A549 (cell line): ENCODE measurements around the gene SH3PXD2A. TPM values are rescaled to one million over a fixed set of nuclear protein-coding genes. Genes with fewer than 3 reads are reported as not detected.

Source experiments
- ATAC-seq, 2 experiments: fragments of 200-7000 bp in 1 of 2; fragments of >200 bp in 1 of 2; cut with Nextera tagmentation in 1 of 2; cut with Tn5 transposase in 1 of 2; 3 replicates each; pipeline versions ENCODE4 v1.8.0 to v1.9.1; 2018 to 2020; ENCODE audit warnings: mild to moderate bottlenecking in 1 of 2, moderate library complexity in 1 of 2
- CTCF ChIA-PET: fragments of 300-600 bp; sonication (Branson Sonifier 250); formaldehyde crosslinking; extraction: SDS; loops from one replicate; lab custom pipeline; 2021; ENCODE audit warnings: antibody characterized with exemption, inconsistent platforms; lab: Yijun Ruan, JAX
- POLR2A ChIA-PET: fragments of 350-600 bp; formaldehyde crosslinking; extraction: SDS; loops from one replicate; lab custom pipeline; 2021; ENCODE audit warnings: antibody characterized with exemption, inconsistent platforms; lab: Yijun Ruan, JAX
- DNase-seq, 2 experiments: peaks; one replicate each; pipeline versions ENCODE4 v3.0.0 to v3.0.0-alpha.2; 2011 to 2016; ENCODE audit warnings: low read depth in 1 of 2, low spot score in 1 of 2
- FAIRE-seq: peaks from 2 replicates; lab custom pipeline; 2011; peaks lifted over from hg19 to GRCh38; lab: Jason Lieb, UNC
- H3K27ac ChIP-seq, 2 experiments: fragments of >200 bp; sonication (Bioruptor Twin); formaldehyde crosslinking; 3 replicates each; pipeline ENCODE4 v1.5.1; 2016 to 2017
- H3K4me1 ChIP-seq: fragments of >200 bp; sonication (Bioruptor Twin); formaldehyde crosslinking; 3 replicates; pipeline ENCODE4 v1.6.1; 2016
- H3K4me2 ChIP-seq: fragments of >200 bp; sonication (Bioruptor Twin); formaldehyde crosslinking; 3 replicates; pipeline ENCODE4 v1.6.1; 2016
- H3K4me3 ChIP-seq: fragments of >200 bp; sonication (Bioruptor Twin); formaldehyde crosslinking; 3 replicates; pipeline ENCODE4 v1.5.1; 2016
- H3K9me3 ChIP-seq: fragments of >200 bp; sonication (Bioruptor Twin); formaldehyde crosslinking; 3 replicates; pipeline ENCODE4 v1.6.1; 2016
- ATOH8 ChIP-seq: fragments of 250-450 bp; sonication (Bioruptor Pico); IDR thresholded peaks from 2 replicates; pipeline ENCODE4 v1.5.0; 2020; ENCODE audit warnings: low read depth, mild to moderate bottlenecking, moderate library complexity
- BCL3 ChIP-seq: fragments of >200 bp; sonication (Bioruptor Twin); formaldehyde crosslinking; IDR thresholded peaks from 3 replicates; pipeline ENCODE4 v1.6.1; 2016
- BHLHE40 ChIP-seq: IDR thresholded peaks from 2 replicates; pipeline ENCODE4 v1.6.1; 2012; ENCODE audit warnings: low read depth, low read length, inconsistent platforms
- CBX8 ChIP-seq: fragments of 200-600 bp; sonication (generic); IDR thresholded peaks from 2 replicates; pipeline ENCODE4 v1.6.1; 2016
- EHF ChIP-seq: fragments of 250-450 bp; sonication (Bioruptor Pico); IDR thresholded peaks from 2 replicates; pipeline ENCODE4 v1.5.0; 2020; ENCODE audit warnings: mild to moderate bottlenecking
- FOSB ChIP-seq: fragments of 250-450 bp; sonication (Bioruptor Pico); IDR thresholded peaks from 2 replicates; pipeline ENCODE4 v1.5.0; 2020; ENCODE audit warnings: mild to moderate bottlenecking, moderate library complexity
- FOSL2 ChIP-seq, 2 experiments: fragments of 450-650 bp in 1 of 2; fragments of >200 bp in 1 of 2; sonication (Bioruptor Twin) in 1 of 2; formaldehyde crosslinking; IDR thresholded peaks; 2 replicates each; pipeline versions ENCODE4 v1.5.0 to v1.6.1; 2016 to 2020; ENCODE audit warnings: mild to moderate bottlenecking in 1 of 2, moderate library complexity in 1 of 2
- HDAC2 ChIP-seq: fragments of 200-600 bp; sonication (generic); IDR thresholded peaks from 2 replicates; pipeline ENCODE4 v1.6.1; 2016
- HOXB13 ChIP-seq: fragments of 250-450 bp; sonication (Bioruptor Pico); IDR thresholded peaks from 2 replicates; pipeline ENCODE4 v1.5.0; 2020; ENCODE audit warnings: low read depth, mild to moderate bottlenecking, moderate library complexity
- HOXB5 ChIP-seq: fragments of 250-450 bp; sonication (Bioruptor Pico); IDR thresholded peaks from 2 replicates; pipeline ENCODE4 v1.5.0; 2020; ENCODE audit warnings: mild to moderate bottlenecking, moderate library complexity
- MAZ ChIP-seq: fragments of 150-350 bp; IDR thresholded peaks from 2 replicates; pipeline ENCODE4 v1.6.1; 2014; ENCODE audit warnings: antibody characterized with exemption, low read depth, low read length, borderline replicate concordance
- NPAS2 ChIP-seq: fragments of 250-450 bp; sonication (Bioruptor Pico); IDR thresholded peaks from 2 replicates; pipeline ENCODE4 v1.8.0; 2022; ENCODE audit warnings: mild to moderate bottlenecking, moderate library complexity, borderline replicate concordance
- RCOR1 ChIP-seq: fragments of 150-350 bp; IDR thresholded peaks from 2 replicates; pipeline ENCODE4 v1.6.1; 2014; ENCODE audit warnings: antibody characterized with exemption, low read length, low read depth
- RFX5 ChIP-seq: fragments of 450-650 bp; IDR thresholded peaks from 2 replicates; pipeline ENCODE4 v1.7.1; 2014; ENCODE audit warnings: antibody characterized with exemption, mild to moderate bottlenecking, moderate library complexity
- RNF2 ChIP-seq: fragments of 200-600 bp; sonication (generic); IDR thresholded peaks from 2 replicates; pipeline ENCODE4 v1.6.1; 2016; ENCODE audit warnings: low read depth, mild to moderate bottlenecking, antibody characterized with exemption, moderate library complexity, borderline replicate concordance
- SREBF2 ChIP-seq: fragments of 450-650 bp; IDR thresholded peaks from 2 replicates; pipeline ENCODE4 v1.6.1; 2014; ENCODE audit warnings: mild to moderate bottlenecking, moderate library complexity
- ZSCAN20 ChIP-seq: fragments of 250-450 bp; sonication (Bioruptor Pico); IDR thresholded peaks from 2 replicates; pipeline ENCODE4 v1.8.0; 2022; ENCODE audit warnings: mild to moderate bottlenecking, moderate library complexity
- WGBS: methylation state at CpG from one replicate; pipeline ENCODE4 v1.1.6; 2017; ENCODE audit errors: missing lambda C conversion rate; 5-methylcytosine and 5-hydroxymethylcytosine counted together
- polyA plus RNA-seq, 4 experiments: library from polyadenylated mRNA; depleted of rRNA in 3 of 4; stranded (reverse); fragments of >200 nt; fragmentation: RNase III in 1 of 4; extraction: RNeasy Plus Mini Kit Qiagen cat#74134 plus additional on column Dnase treatment in 1 of 4; gene quantifications; 2 replicates in 3 of 4; 3 replicates in 1 of 4; pipeline ENCODE4 v1.2.3, GENCODE V29; 2011 to 2017
- TF ChIP-seq, protein P1 (sequence below): IDR thresholded peaks from 2 replicates; pipeline ENCODE4 v1.6.1; 2012
- TF ChIP-seq, protein P2 (sequence below): IDR thresholded peaks from 2 replicates; pipeline ENCODE4 v1.6.1; 2012
- TF ChIP-seq, protein P3 (sequence below): fragments of 450-650 bp; IDR thresholded peaks from 2 replicates; pipeline ENCODE4 v1.6.1; 2014; ENCODE audit warnings: antibody characterized with exemption

The SH3PXD2A gene
- polyA plus RNA-seq, 2 of the 4 experiments (the other 2 are of a cell fraction) = 2.4 to 3.9 TPM

GRCh38 chr10:103545771-103546281 lies 309.6 kb downstream of the SH3PXD2A start:
- 64% methylated on average over 4 of the region's 4 CpGs for WGBS
- ATAC-seq (no peak), DNase-seq (no peak), FAIRE-seq (no peak)
- Histone ChIP-seq H3K4me3 (no peak overlapping the region), H3K27ac (no peak overlapping the region), H3K9me3 (no peaks in the 10 kb centered on the region), H3K4me1 (0 out of 3 replicates have a peak, but pooled peaks cover 4% of the 10 kb centered on the region), H3K4me2 (no peak overlapping the region)
- POLR2A ChIA-PET = no interaction called here
- CTCF ChIA-PET = interaction anchor here (1.1 to 5.6 kb wide), 5 partner anchors 11 to 60 kb away, joined by 3 to 34 read pairs (median 7); no protein-coding TSS in a partner anchor
- TF ChIP-seq CBX8 (no peak), FOSL2 (IDR thresholded peaks at IDR 0.05) (no peak), FOSL2 (CRISPR knock-in tag; IDR thresholded peaks at IDR 0.05) (no peak), BHLHE40 (no peak), NPAS2 (no peak), HOXB13 (CRISPR knock-in tag) (no peak)
- TF ChIP-seq, protein P1, sequence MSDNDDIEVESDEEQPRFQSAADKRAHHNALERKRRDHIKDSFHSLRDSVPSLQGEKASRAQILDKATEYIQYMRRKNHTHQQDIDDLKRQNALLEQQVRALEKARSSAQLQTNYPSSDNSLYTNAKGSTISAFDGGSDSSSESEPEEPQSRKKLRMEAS = no peak

DNA sequence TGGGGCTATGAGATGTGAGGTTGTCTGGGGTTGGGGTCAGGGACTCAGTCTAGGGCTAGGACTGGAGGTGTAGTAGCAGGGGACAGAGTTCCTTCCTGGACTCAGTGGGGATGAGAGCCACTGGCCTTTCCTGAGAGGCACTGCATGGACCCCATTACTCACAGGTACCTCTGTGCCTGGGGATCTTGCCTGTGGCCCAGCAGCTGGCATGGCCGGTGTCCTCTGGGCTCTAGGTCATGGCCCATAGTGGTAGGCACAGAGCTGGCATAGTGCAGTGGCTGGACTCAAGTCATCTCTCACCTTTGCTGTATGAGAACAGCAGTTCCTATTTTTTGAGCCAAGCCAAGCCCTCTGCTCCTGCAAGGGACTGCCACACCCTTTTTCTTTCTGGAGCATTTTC lies 310.0 kb downstream of the SH3PXD2A start:
- no peak for ATAC-seq

More for the DNA sequence above, 310.0 kb downstream of the SH3PXD2A start:
- no peaks in the 10 kb centered on the region for H3K9me3 ChIP-seq
- TF ChIP-seq RNF2 (no peak), MAZ (no peak), ZSCAN20 (CRISPR knock-in tag) (no peak), RFX5 (no peak), HOXB5 (no peak), EHF (no peak), RCOR1 (no peak), CBX8 (no peak), FOSB (CRISPR knock-in tag) (no peak), ATOH8 (CRISPR knock-in tag) (no peak), SREBF2 (no peak), BCL3 (no peak), HDAC2 (no peak), BHLHE40 (no peak)
- TF ChIP-seq, protein P2, sequence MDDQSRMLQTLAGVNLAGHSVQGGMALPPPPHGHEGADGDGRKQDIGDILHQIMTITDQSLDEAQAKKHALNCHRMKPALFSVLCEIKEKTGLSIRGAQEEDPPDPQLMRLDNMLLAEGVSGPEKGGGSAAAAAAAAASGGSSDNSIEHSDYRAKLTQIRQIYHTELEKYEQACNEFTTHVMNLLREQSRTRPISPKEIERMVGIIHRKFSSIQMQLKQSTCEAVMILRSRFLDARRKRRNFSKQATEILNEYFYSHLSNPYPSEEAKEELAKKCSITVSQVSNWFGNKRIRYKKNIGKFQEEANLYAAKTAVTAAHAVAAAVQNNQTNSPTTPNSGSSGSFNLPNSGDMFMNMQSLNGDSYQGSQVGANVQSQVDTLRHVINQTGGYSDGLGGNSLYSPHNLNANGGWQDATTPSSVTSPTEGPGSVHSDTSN = no peak
- TF ChIP-seq, protein P3, sequence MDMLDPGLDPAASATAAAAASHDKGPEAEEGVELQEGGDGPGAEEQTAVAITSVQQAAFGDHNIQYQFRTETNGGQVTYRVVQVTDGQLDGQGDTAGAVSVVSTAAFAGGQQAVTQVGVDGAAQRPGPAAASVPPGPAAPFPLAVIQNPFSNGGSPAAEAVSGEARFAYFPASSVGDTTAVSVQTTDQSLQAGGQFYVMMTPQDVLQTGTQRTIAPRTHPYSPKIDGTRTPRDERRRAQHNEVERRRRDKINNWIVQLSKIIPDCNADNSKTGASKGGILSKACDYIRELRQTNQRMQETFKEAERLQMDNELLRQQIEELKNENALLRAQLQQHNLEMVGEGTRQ = no peak
- no peak overlapping the region for H3K4me3 ChIP-seq
- H3K4me2 ChIP-seq = no peak overlapping the region
- no peak overlapping the region for H3K27ac ChIP-seq
- WGBS = 91% methylated on average over 1 of the region's 1 CpG
- ChIA-PET CTCF (interaction anchor here (1.1 to 5.6 kb wide), 4 partner anchors 11 to 56 kb away, joined by 3 to 34 read pairs (median 6); no protein-coding TSS in a partner anchor), POLR2A (no interaction called here)
- FAIRE-seq = no peak
- 0 out of 3 replicates have a peak, but pooled peaks cover 4% of the 10 kb centered on the region for H3K4me1 ChIP-seq
- DNase-seq = no peak
